ENCODE data around the gene ERMARD.

The ERMARD gene

GRCh38 chr6:169751242-169752073 lies at the start of gene ERMARD, which contains the start of gene DYNLT2:
Gene ERMARD (plus strand): TSS chr6:169751622. CDS start chr6:169751658, 36 bp downstream.
Gene DYNLT2 (minus strand): TSS chr6:169751572. CDS start chr6:169751458, 114 bp downstream.
- peak; percentile 89 for DNase-seq (ENCODE audit: low read depth in 2 of 2)

- peak; percentile 98 for DNase-seq (ENCODE audit: low read depth in 2 of 2)
Measured at GRCh38 chr6:169701954-169702839, 49.2 kb upstream of the ERMARD start, which contains the start of the genes C6orf120 and WDR27. Gene C6orf120 (plus strand): TSS chr6:169702126. CDS start chr6:169702460, 334 bp downstream. Gene WDR27 (minus strand): TSS chr6:169702029. CDS start chr6:169689005, 13,024 bp downstream.

- no peak for DNase-seq (ENCODE audit: low read depth in 2 of 2)
Measured at GRCh38 chr6:169702840-169703246, 48.6 kb upstream of the ERMARD start.

- DNase-seq (ENCODE audit: low read depth in 2 of 2) = no peak
Measured at GRCh38 chr6:169707772-169708171, 43.6 kb upstream of the ERMARD start.

DNA sequence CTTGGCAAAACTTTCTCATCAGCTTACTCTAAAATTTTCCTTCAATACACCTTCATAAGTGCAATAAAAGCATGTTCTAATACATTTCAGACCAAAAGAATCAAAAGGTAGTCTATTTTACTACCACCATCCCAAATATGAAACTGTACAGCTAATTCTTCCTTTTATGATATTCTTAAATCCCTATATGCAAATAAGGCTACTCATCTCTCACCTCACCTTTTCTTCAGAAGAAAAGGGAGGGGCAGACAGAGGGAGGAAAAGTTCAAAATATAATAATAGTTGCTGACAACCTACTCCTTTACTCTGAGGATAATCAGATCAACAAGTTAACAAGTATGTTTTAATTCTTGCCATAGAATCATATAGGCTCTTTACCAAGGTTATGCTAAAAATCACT lies 42.1 kb upstream of the ERMARD start:
- no peak for DNase-seq (ENCODE audit: low read depth in 2 of 2)

DNA sequence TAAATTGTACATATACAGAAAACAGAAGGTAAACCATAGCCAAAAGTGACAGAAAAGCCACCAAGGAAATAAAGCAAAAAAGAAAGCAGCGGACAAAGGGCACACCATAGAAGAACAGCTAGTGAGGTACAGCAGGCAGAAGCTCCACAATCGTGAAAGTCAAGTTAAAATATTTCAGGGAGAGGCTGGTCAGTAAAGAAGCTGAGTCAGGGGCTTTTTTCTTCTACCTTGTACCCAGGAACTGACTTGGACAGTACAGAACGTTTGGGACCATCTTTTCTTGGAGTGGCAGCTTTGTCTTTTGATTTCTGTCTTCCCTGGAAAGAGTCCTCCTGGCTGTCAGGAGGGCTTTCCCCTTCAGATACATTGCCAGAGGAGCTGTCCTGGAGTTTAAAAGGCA lies 41.4 kb upstream of the ERMARD start:
- DNase-seq (ENCODE audit: low read depth in 2 of 2) = no peak

DNA sequence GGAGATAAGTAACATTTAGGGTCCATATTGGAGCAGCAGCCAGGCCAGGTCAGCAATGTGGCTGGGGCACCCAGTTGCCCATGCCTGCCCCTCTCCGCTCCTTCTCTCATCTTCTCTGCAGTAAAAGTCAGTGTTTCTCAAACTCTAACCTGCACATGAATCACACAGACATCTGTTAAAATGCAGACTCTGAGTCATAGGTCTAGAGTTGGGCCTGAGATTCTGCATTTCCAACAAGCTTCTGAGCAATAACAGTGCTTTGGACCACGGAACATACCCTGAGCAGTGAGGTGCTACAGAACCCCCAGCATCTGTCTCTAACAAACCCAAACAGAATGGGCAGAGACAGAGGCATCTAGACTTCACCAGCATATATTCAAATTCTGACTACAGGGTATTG lies 37.2 kb upstream of the ERMARD start:
- DNase-seq (ENCODE audit: low read depth in 2 of 2) = no peak

GRCh38 chr6:169714595-169714994 lies 36.8 kb upstream of the ERMARD start:
- DNase-seq (ENCODE audit: low read depth in 2 of 2) = no peak

GRCh38 chr6:169719117-169719516 lies 32.3 kb upstream of the ERMARD start:
- no peak for DNase-seq (ENCODE audit: low read depth in 2 of 2)

GRCh38 chr6:169720207-169720855 lies 31.1 kb upstream of the ERMARD start:
- no peak for DNase-seq (ENCODE audit: low read depth in 2 of 2)

DNA sequence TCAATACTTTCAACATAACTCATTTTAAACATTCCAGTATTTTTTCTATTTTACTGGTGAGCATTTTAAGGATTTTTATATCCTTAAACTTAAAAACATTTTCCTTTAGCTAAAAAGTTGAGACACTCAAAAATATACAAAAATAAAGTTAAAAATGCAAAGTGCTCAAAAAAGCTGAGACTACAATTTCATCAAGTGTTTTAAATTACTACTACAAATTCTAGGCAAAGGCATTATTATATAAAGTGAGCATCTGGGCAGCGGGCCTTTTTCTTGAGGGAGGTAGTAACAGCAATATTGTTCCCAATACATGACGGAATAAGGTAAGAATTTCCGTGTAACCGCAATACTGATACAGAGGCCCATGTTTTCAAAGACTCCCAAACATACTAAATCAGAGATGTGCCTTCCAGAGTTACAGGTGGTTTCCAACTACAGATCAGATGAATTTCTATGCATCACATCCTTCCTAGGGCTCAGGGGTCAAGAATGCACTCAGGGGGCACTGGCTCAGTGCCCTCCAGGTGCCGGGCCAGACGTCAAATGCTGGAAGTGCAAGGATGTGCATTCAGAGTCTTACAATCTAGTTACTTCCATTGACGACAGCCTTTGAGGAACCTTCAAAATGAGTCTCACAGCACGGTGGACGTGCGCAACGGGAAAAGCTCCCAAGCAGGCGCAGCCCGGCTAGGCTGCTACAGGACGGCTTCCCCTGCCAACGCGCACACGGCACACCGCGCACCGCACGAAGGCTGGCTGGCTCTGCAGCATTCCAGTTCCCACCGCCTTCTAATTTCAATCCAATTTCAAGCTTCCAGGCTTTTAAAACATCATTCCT lies 28.8 kb upstream of the ERMARD start:
- DNase-seq (ENCODE audit: low read depth in 2 of 2) = peak; percentile 14 to 23

GRCh38 chr6:169723200-169723909 lies 28.1 kb upstream of the ERMARD start:
- peak; percentile 50 for DNase-seq (ENCODE audit: low read depth in 2 of 2)

- DNase-seq (ENCODE audit: low read depth in 2 of 2) = peak; percentile 19 to 20
Measured at GRCh38 chr6:169723991-169724493, 27.4 kb upstream of the ERMARD start.

- DNase-seq (ENCODE audit: low read depth in 2 of 2) = peak; percentile 50 to 53
Measured at GRCh38 chr6:169724494-169725124, 26.8 kb upstream of the ERMARD start, which contains the start of gene PHF10. Gene PHF10 (minus strand): TSS chr6:169724500. CDS start chr6:169723931, 569 bp downstream.

GRCh38 chr6:169725125-169726048 lies 26.0 kb upstream of the ERMARD start:
- peak in 1 of 2 donors; percentile 7 for DNase-seq (ENCODE audit: low read depth in 2 of 2)

DNA sequence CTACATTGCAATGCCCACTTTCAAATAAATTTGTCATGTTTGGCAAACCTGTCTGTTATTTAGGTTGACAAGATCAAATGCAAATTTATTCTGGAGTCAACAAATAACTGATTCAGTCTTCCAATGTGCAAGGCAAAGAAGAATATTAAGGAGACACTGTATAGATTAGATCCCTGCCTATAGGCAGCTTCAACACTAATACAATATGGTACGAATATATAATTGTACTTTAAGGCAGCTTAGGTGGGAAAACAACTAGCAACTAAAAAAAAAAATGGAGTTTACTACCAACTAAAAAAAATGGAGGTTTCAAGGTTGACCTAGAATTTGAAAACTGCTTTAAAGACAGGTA lies 25.4 kb upstream of the ERMARD start:
- no peak for DNase-seq (ENCODE audit: low read depth in 2 of 2)

GRCh38 chr6:169726963-169727362 lies 24.5 kb upstream of the ERMARD start:
- DNase-seq (ENCODE audit: low read depth in 2 of 2) = no peak

DNA sequence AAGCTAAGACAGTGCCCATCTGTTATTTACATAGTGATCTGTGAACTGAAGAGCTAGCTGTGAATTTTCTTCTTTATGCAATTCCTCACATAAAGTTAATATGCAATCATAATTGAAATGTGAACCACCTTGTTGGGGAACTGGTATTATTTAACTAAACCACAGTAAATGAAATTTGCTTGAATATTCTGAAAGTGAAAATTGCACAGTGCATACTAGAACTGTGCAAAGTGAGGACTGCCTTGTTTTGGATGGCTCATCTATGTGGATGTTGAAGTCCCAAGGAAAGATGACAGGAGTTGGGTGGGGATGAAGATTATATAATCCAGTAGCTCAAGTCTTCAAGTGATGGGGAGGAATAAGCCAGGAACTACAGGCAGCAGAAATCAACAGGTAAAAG lies 21.5 kb upstream of the ERMARD start:
- no peak for DNase-seq (ENCODE audit: low read depth in 2 of 2)

Data from stimulated activated CD4-positive, alpha-beta T cell treated with anti-CD3 and anti-CD28 coated beads, Interleukin-4, amount 100 ng/mL, for 48 hours (primary cell).